Neural progenitor cell (in vitro differentiated cells): ENCODE measurements around the gene ABI3BP. TPM values are rescaled to one million over a fixed set of nuclear protein-coding genes. Genes with fewer than 3 reads are reported as not detected.

Experiments used
- DNase-seq: peaks from one replicate; pipeline ENCODE4 v3.0.0-alpha.2; 2016; ENCODE audit warnings: low spot score
- H2AFZ ChIP-seq: fragments of 200-600 bp; sonication (generic); replicated peaks from 2 replicates; pipeline ENCODE4 v1.6.1; 2016; ENCODE audit warnings: antibody characterized with exemption
- H3F3A ChIP-seq: fragments of 200-600 bp; sonication (generic); 2 replicates; pipeline ENCODE4 v1.6.1; 2016; ENCODE audit warnings: antibody characterized with exemption, low read depth
- H3K27ac ChIP-seq: fragments of 200-600 bp; sonication (generic); 2 replicates; pipeline ENCODE4 v1.5.1; 2016; ENCODE audit warnings: mild to moderate bottlenecking
- H3K27me3 ChIP-seq: fragments of 200-600 bp; sonication (generic); 2 replicates; pipeline ENCODE4 v1.6.1; 2016; ENCODE audit warnings: mild to moderate bottlenecking, moderate library complexity
- H3K36me3 ChIP-seq: fragments of 200-600 bp; sonication (generic); 2 replicates; pipeline ENCODE4 v1.5.1; 2016
- H3K4me1 ChIP-seq: fragments of 200-600 bp; sonication (generic); 2 replicates; pipeline ENCODE4 v1.6.1; 2016; ENCODE audit warnings: mixed run types
- H3K4me2 ChIP-seq: fragments of 200-600 bp; sonication (generic); 2 replicates; pipeline ENCODE4 v1.6.1; 2016
- H3K4me3 ChIP-seq: fragments of 200-600 bp; sonication (generic); 2 replicates; pipeline ENCODE4 v1.5.1; 2016
- H3K79me2 ChIP-seq: fragments of 200-600 bp; sonication (generic); 2 replicates; pipeline ENCODE4 v1.6.1; 2016; ENCODE audit warnings: low read depth
- H3K9ac ChIP-seq: fragments of 200-600 bp; sonication (generic); 2 replicates; pipeline ENCODE4 v1.6.1; 2016
- H3K9me3 ChIP-seq: fragments of 200-600 bp; sonication (generic); 2 replicates; pipeline ENCODE4 v1.5.1; 2016; ENCODE audit warnings: low read depth
- H4K20me1 ChIP-seq: fragments of 200-600 bp; sonication (generic); 2 replicates; pipeline ENCODE4 v1.6.1; 2016; ENCODE audit warnings: low read depth
- H3K27ac Mint-ChIP-seq: 3 replicates; pipeline ENCODE4 v1.8.0; 2021; ENCODE audit warnings: mixed read lengths
- H3K27me3 Mint-ChIP-seq: 2 replicates; pipeline ENCODE4 v1.8.0; 2022; ENCODE audit warnings: low read depth, mild to moderate bottlenecking, inconsistent platforms, moderate library complexity, mixed read lengths; ENCODE audit not compliant: insufficient read depth
- H3K36me3 Mint-ChIP-seq: 3 replicates; pipeline ENCODE4 v1.8.0; 2021; ENCODE audit warnings: mixed read lengths
- H3K4me1 Mint-ChIP-seq: 3 replicates; pipeline ENCODE4 v1.8.0; 2021; ENCODE audit warnings: mixed read lengths
- H3K4me3 Mint-ChIP-seq: 3 replicates; pipeline ENCODE4 v1.8.0; 2021; ENCODE audit warnings: mild to moderate bottlenecking, moderate library complexity, mixed read lengths
- H3K9me3 Mint-ChIP-seq: 3 replicates; pipeline ENCODE4 v1.8.0; 2020; ENCODE audit warnings: mixed read lengths
- EZH2 ChIP-seq: fragments of 200-600 bp; sonication (generic); IDR thresholded peaks from 2 replicates; pipeline ENCODE4 v1.6.1; 2017; ENCODE audit warnings: antibody characterized with exemption, mild to moderate bottlenecking, moderate library complexity
- EZH2phosphoT487 ChIP-seq: fragments of 200-600 bp; sonication (generic); IDR thresholded peaks from 2 replicates; pipeline ENCODE4 v1.6.1; 2017; ENCODE audit warnings: antibody characterized with exemption
- total RNA-seq: library from RNA; depleted of rRNA; stranded (reverse); fragments of >200 nt; gene quantifications from 2 replicates; pipeline ENCODE4 v1.2.3, GENCODE V29; 2015; ENCODE audit warnings: low replicate concordance
- TF ChIP-seq, protein P1 (sequence below): fragments of 200-600 bp; sonication (generic); IDR thresholded peaks from 2 replicates; pipeline ENCODE4 v1.5.1; 2017; ENCODE audit warnings: antibody characterized with exemption, mild to moderate bottlenecking

The ABI3BP gene
- total RNA-seq, 1 donor from 2014 or later: not detected

DNA sequence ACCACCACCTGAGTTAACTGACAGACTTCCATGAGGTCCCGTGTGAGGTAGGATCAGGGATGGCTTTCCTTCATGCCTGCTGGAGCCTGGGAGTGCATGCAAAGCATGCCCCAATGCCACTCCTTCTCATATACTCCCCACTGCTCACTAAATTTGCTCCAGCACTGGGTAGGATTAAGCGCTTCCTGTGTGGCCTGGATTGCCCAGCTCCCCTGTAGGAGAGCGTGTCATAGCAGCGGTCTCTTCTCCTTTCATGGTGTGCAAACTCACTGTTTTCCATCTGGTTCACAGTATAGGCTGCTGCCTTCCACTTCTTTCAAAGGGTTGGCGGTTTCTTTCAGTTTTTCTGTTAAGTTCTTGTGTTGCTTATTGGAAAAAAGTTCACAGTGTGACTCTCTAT is 34.1 kb upstream of the ABI3BP start:
- no peaks in the 10 kb centered on the region for H3K9me3 ChIP-seq
- no peak overlapping the region for H3K27ac Mint-ChIP-seq
- H3K4me3 ChIP-seq: no peak overlapping the region
- H3K9ac ChIP-seq: no peak overlapping the region
- no peaks in the 10 kb centered on the region for H3K36me3 Mint-ChIP-seq
- H3K4me1 ChIP-seq: no peaks in the 10 kb centered on the region
- H3K4me1 Mint-ChIP-seq: peaks cover 6% of the 10 kb centered on the region
- H3K27me3 ChIP-seq: no peaks in the 10 kb centered on the region
- no peaks in the 10 kb centered on the region for H3K27me3 Mint-ChIP-seq
- H3K9me3 Mint-ChIP-seq: peaks cover 5% of the 10 kb centered on the region
- no peak overlapping the region for H2AFZ ChIP-seq
- TF ChIP-seq EZH2phosphoT487: no peak
- no peak for TF ChIP-seq EZH2
- TF ChIP-seq, protein P1, sequence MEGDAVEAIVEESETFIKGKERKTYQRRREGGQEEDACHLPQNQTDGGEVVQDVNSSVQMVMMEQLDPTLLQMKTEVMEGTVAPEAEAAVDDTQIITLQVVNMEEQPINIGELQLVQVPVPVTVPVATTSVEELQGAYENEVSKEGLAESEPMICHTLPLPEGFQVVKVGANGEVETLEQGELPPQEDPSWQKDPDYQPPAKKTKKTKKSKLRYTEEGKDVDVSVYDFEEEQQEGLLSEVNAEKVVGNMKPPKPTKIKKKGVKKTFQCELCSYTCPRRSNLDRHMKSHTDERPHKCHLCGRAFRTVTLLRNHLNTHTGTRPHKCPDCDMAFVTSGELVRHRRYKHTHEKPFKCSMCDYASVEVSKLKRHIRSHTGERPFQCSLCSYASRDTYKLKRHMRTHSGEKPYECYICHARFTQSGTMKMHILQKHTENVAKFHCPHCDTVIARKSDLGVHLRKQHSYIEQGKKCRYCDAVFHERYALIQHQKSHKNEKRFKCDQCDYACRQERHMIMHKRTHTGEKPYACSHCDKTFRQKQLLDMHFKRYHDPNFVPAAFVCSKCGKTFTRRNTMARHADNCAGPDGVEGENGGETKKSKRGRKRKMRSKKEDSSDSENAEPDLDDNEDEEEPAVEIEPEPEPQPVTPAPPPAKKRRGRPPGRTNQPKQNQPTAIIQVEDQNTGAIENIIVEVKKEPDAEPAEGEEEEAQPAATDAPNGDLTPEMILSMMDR: no peak
- no peaks in the 10 kb centered on the region for H4K20me1 ChIP-seq
- DNase-seq: peak; percentile 37
- no peak overlapping the region for H3K4me3 Mint-ChIP-seq
- no peak overlapping the region for H3K4me2 ChIP-seq
- H3K36me3 ChIP-seq: no peaks in the 10 kb centered on the region
- H3F3A ChIP-seq: no peaks in the 10 kb centered on the region
- no peak overlapping the region for H3K27ac ChIP-seq
- H3K79me2 ChIP-seq: no peaks in the 10 kb centered on the region

DNA sequence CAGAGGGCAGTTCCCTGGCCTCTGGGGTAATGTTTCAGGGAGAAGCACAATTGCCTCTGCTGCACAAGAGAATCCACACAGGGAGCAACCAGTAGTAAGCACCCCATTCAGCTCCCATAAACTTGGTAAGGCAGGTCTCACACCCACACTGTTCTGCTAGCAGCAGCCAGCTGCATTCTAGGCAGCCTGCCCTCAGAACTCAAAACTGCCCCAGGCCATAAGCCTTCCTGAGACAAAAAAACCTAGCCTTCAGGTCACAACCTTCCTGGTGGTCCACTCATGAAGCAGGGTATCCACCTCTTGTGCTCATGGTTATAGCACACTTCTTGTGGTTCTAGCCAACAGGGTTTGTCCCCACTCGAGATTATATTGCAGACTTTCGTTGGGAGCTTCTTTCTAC is 33.7 kb upstream of the ABI3BP start:
- Histone ChIP-seq H3K4me3 (no peak overlapping the region), H3K27ac (no peak overlapping the region), H3K27me3 (no peaks in the 10 kb centered on the region), H3F3A (no peaks in the 10 kb centered on the region), H2AFZ (no peak overlapping the region), H3K36me3 (no peaks in the 10 kb centered on the region), H3K4me1 (no peaks in the 10 kb centered on the region), H4K20me1 (no peaks in the 10 kb centered on the region), H3K9me3 (no peaks in the 10 kb centered on the region), H3K9ac (no peak overlapping the region), H3K4me2 (no peak overlapping the region), H3K79me2 (no peaks in the 10 kb centered on the region)
- peaks cover 5% of the 10 kb centered on the region for H3K9me3 Mint-ChIP-seq
- no peak for DNase-seq
- no peak overlapping the region for H3K4me3 Mint-ChIP-seq
- H3K36me3 Mint-ChIP-seq: no peaks in the 10 kb centered on the region
- peaks cover 6% of the 10 kb centered on the region for H3K4me1 Mint-ChIP-seq
- TF ChIP-seq EZH2: no peak
- TF ChIP-seq, protein P1: no peak
- no peak for TF ChIP-seq EZH2phosphoT487
- H3K27me3 Mint-ChIP-seq: no peaks in the 10 kb centered on the region
- no peak overlapping the region for H3K27ac Mint-ChIP-seq

DNA sequence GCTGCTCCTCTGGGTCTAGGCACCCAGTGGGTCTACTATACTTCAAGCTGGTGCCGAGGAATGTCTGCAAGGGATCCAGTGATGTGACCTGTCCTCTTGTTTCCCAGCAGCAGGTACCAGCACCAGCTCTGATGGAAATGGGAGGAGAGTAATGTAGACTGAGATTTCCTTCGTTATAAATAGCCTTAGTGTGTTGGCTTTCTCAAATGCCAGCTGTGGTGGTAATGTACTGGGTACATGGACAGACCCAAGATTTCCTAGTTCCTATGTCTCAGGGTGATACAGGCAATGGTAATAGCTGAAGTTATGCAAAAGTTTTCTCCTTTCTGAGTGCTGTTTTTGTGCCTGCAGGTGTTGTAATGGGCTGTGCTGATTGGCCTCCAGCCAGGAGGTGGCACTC is 33.0 kb upstream of the ABI3BP start:
- Histone ChIP-seq H3K79me2 (no peaks in the 10 kb centered on the region), H3K9ac (no peak overlapping the region), H3F3A (no peaks in the 10 kb centered on the region), H3K9me3 (no peaks in the 10 kb centered on the region), H3K27ac (no peak overlapping the region), H3K4me1 (no peaks in the 10 kb centered on the region), H2AFZ (no peak overlapping the region), H3K4me3 (no peak overlapping the region), H3K4me2 (no peak overlapping the region), H3K27me3 (no peaks in the 10 kb centered on the region), H4K20me1 (no peaks in the 10 kb centered on the region), H3K36me3 (no peaks in the 10 kb centered on the region)
- Mint-ChIP-seq H3K36me3 (no peaks in the 10 kb centered on the region), H3K9me3 (peaks cover 5% of the 10 kb centered on the region), H3K4me3 (no peak overlapping the region), H3K27me3 (no peaks in the 10 kb centered on the region), H3K4me1 (peaks cover 6% of the 10 kb centered on the region), H3K27ac (no peak overlapping the region)
- DNase-seq: no peak
- no peak for TF ChIP-seq EZH2
- no peak for TF ChIP-seq EZH2phosphoT487
- TF ChIP-seq, protein P1: no peak
